Measurements from ENCODE around the gene KRT15. TPM values are rescaled to one million over a fixed set of nuclear protein-coding genes. Genes with fewer than 3 reads are reported as not detected.

KRT15 gene
- total RNA-seq, 2 experiments from 2014 or later: not detected

DNA sequence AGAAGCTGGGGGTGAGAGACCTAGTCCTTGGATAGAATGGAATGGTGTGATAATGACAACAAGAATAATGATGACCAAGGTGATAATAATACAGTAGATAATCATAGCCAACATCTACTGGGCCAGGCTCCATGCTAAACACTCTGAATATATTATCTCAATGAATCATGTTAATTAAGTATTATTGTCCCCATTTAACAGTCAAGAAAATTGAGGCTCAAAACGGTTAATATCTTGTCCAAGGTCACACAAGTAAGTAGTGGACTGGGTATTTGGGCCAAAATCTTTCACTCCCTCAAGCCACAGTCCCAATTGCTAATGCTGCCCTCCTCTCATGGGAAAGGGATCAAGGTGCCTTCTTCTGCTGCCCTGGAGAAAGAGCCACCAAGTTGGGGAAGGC, 13.3 kb upstream of the KRT15 start:
- ChIA-PET CTCF (interaction anchor here (3.9 kb wide), 1 partner anchor 17 kb away, joined by 17 read pairs; no protein-coding TSS in a partner anchor), POLR2A (no interaction called here)

GRCh38 chr17:41530062-41531048, 11.7 kb upstream of the KRT15 start:
- CTCF ChIA-PET: interaction anchor here (3.9 kb wide), 1 partner anchor 18 kb away, joined by 17 read pairs; no protein-coding TSS in a partner anchor
- POLR2A ChIA-PET: no interaction called here

GRCh38 chr17:41529491-41529915, 10.8 kb upstream of the KRT15 start:
- POLR2A ChIA-PET: no interaction called here
- CTCF ChIA-PET: interaction anchor here (3.9 kb wide), 1 partner anchor 19 kb away, joined by 17 read pairs; no protein-coding TSS in a partner anchor

DNA sequence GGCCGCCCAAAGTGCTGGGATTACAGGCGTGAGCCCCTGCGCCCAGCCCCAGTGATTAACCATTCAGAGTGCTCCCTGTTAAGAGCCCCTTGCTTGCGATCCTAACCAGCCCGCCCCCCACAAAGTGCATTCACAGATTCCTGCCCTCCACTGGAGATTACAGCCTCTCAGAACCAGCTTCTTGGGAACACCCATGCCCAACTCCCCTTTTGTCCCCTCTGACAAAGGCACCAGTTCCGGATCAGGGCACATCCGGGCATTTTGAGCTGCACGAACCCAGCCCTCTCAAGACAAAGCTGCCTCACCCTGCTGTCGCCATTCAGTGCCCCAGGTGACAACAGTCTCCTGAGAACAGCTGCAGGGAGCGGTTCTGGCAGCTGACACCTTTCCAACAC, 10.3 kb upstream of the KRT15 start:
- CTCF ChIA-PET: no interaction called here
- POLR2A ChIA-PET: no interaction called here

- ChIA-PET CTCF (interaction anchor here (0.7 kb wide), 1 partner anchor 52 kb away, joined by 3 read pairs; no protein-coding TSS in a partner anchor), POLR2A (no interaction called here)
Measured at GRCh38 chr17:41527063-41528023, 8.7 kb upstream of the KRT15 start.

GRCh38 chr17:41524261-41524660, 5.6 kb upstream of the KRT15 start:
- POLR2A ChIA-PET: no interaction called here
- CTCF ChIA-PET: interaction anchor here (1.3 kb wide), 1 partner anchor 25 kb away, joined by 3 read pairs; no protein-coding TSS in a partner anchor

- CTCF ChIA-PET: interaction anchor here (1.3 kb wide), 1 partner anchor 25 kb away, joined by 3 read pairs; no protein-coding TSS in a partner anchor
- POLR2A ChIA-PET: no interaction called here
Measured at GRCh38 chr17:41523787-41524186, 5.1 kb upstream of the KRT15 start.

GRCh38 chr17:41523225-41523593, 4.5 kb upstream of the KRT15 start:
- ChIA-PET CTCF (no interaction called here), POLR2A (no interaction called here)

GRCh38 chr17:41522301-41523224, 3.9 kb upstream of the KRT15 start:
- ChIA-PET POLR2A (no interaction called here), CTCF (interaction anchor here (1.3 kb wide), 1 partner anchor 27 kb away, joined by 3 read pairs; no protein-coding TSS in a partner anchor)

GRCh38 chr17:41521574-41522261, 3.0 kb upstream of the KRT15 start:
- ChIA-PET CTCF (interaction anchor here (0.8 to 1.3 kb wide), 2 partner anchors 13 to 27 kb away, joined by 3 read pairs; no protein-coding TSS in a partner anchor), POLR2A (no interaction called here)

- ChIA-PET POLR2A (no interaction called here), CTCF (interaction anchor here (0.8 kb wide), 1 partner anchor 13 kb away, joined by 3 read pairs; no protein-coding TSS in a partner anchor)
Measured at GRCh38 chr17:41520821-41521521, 2.3 kb upstream of the KRT15 start.

DNA sequence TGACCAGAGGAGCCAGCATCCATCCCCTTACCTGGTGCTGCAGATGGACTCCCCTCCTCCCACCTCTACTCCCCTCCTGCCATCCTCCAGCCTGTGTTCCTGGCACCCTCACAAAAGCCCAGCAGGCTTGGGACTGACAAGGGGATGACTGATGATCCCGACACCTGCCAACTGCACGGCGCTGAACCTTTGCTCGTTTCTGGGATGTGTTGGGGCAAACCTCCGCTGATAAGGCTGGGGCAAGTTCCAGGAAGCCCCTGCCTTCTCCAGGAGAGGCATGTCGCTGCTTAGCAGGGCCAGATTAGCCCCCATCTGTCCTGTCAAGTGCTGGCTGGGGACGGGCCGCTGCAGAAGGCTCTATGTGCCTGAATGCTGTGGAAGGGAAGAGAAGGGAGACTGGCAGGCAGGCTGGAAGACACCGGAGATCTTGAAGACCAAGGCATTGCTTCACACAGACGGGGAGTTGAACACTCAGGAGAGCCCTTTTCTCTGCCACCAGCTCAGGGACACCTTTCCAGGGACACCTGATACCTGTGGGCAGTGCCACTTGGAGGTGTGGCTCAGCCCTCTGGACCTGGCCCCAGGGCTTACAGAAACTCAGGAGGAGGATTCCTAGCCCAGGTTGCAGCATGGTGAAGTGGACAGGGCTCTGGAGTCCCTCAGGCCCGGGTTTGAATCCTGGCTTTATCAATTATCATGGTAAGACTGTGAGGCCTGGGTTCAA, 973 bp upstream of the KRT15 start:
- POLR2A ChIA-PET: no interaction called here
- CTCF ChIA-PET: no interaction called here

DNA sequence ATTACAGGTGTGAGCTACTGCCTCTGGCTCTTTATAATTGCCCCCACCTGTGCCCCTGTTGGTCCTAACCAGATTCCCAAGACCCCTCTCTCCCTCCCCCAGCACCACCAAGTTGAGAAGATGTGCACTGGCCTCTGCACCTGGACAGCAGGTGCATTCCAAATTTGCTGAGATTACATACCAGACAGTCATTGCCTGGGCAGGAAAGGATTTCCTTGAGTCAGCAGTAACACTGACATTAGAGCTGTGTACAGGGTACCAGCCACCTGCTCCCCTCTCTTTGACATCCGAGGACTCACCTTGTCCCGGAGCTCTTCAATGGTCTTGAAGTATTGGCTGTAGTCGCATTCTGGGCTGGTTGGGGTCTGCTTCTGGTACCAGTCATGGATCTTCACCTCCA, 659 bp downstream of the KRT15 start:
- CTCF ChIA-PET: interaction anchor here (0.5 kb wide), 1 partner anchor 131 kb away, joined by 3 read pairs; no protein-coding TSS in a partner anchor
- POLR2A ChIA-PET: no interaction called here

DNA sequence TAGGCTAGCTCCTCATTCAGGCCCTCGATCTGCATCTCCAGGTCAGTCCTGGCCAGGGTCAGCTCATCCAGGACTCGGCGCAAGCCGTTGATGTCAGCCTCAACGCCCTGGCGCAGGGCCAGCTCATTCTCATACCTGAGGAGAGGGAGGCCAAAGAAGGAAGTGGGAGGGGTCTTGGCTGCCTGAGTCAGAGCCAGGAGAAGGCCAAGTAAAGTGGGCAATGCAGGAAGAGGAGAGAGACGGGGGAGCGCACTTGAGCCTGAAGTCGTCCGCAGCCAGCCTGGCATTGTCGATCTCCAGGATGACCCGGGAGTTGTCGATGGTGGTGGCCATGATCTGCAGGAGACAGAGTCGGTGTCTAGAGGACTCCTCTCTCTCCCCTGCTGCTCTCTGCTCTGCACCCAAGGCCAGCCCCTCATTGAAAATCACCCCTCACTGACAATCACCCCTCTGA, 1.8 kb downstream of the KRT15 start:
- ChIA-PET CTCF (no interaction called here), POLR2A (no interaction called here)

GRCh38 chr17:41516147-41516829, 2.4 kb downstream of the KRT15 start:
- ChIA-PET POLR2A (no interaction called here), CTCF (no interaction called here)

GRCh38 chr17:41513168-41513547, 5.5 kb downstream of the KRT15 start:
- CTCF ChIA-PET: no interaction called here
- POLR2A ChIA-PET: no interaction called here

Measured in activated CD8-positive, alpha-beta memory T cell treated with anti-CD3 and anti-CD28 coated beads for 36 hours (primary cell).